ENCODE results near the gene PIK3R1. TPM values are rescaled to one million over a fixed set of nuclear protein-coding genes. Genes with fewer than 3 reads are reported as not detected.

Gene PIK3R1
- total RNA-seq, 1 donor from 2014 or later: 52.2 TPM

DNA sequence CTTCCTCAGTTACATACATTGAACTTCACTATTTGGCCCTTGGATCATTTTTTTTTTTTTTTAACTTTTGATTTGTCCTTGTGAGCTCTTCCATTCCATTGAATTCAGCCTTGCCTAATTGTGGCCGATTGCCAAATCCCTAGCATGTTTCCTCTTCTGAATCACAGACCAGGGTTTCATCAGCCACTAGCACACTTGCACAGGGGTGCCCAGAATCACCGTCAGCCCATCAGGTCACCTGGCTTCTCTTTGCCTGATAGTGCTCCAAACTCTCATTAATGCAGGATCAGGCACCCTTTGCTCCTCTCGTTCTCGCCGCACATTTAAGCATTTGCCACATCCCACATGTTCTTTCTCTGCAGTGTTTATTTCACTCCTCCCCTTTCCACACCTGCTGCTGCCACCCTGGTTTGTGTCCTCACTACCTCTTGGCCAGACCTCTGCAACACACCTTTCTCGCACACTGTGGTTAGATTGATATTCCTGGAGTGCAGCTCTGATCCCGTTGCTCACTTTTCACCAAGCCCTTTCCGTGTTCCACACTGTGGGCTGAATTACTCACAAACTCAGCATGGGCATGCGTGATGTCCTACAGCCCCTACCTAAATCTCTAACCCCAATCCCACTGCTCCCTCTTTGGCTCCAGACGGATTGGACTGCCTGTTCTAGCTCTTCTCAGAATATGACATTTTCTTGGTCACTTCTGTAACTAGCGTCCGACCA, 9.8 kb downstream of the PIK3R1 start:
- CTCF ChIA-PET: no interaction called here
- no peaks in the 10 kb centered on the region for H3K27me3 Mint-ChIP-seq
- H3K36me3 Mint-ChIP-seq (ENCODE audit: low read depth): peaks cover 54% of the 10 kb centered on the region

DNA sequence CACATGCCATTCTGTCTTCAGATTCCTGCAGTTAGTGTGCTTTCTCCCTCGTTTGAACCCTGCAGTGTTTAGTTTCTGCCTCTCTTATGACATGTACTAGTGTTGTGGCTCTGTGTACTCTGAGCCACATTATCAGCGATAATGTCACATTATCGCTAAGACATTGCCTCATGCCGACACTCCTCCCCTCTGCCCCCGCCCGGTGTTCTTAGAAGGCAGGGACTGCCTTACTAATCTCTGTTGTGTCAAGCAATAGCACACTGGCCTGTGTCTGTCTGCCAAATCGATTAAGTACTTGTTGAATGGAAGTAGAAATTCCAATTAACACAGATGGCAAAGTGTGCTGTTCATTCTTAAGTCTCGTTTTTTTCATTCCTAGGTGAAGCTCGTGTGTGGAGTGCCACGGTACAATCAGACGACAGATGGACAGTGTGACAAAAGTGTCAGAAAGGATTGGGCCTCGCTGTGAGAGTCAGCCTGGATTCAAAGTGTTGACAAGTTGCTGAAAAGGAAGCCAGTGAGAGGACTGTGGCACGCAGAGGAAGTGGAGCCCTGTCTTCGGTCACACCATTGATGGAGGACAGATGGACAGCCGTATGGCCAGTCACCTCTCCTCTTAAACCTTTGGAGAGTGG, 10.5 kb downstream of the PIK3R1 start:
- ATAC-seq (ENCODE audit: low read depth) (no peak), DNase-seq (no peak)
- intact Hi-C loops (cut with micrococcal nuclease): no loop called here
- POLR2A ChIA-PET: interaction anchor here (3.4 kb wide), 1 partner anchor 11 kb away, joined by 13 read pairs; the partner anchor contains the start of gene PIK3R1
- TF ChIP-seq, protein P1, sequence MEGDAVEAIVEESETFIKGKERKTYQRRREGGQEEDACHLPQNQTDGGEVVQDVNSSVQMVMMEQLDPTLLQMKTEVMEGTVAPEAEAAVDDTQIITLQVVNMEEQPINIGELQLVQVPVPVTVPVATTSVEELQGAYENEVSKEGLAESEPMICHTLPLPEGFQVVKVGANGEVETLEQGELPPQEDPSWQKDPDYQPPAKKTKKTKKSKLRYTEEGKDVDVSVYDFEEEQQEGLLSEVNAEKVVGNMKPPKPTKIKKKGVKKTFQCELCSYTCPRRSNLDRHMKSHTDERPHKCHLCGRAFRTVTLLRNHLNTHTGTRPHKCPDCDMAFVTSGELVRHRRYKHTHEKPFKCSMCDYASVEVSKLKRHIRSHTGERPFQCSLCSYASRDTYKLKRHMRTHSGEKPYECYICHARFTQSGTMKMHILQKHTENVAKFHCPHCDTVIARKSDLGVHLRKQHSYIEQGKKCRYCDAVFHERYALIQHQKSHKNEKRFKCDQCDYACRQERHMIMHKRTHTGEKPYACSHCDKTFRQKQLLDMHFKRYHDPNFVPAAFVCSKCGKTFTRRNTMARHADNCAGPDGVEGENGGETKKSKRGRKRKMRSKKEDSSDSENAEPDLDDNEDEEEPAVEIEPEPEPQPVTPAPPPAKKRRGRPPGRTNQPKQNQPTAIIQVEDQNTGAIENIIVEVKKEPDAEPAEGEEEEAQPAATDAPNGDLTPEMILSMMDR (IDR thresholded peaks at IDR 0.05): no peak
- H3K27me3 Mint-ChIP-seq: no peaks in the 10 kb centered on the region
- CTCF ChIA-PET: no interaction called here
- no peak overlapping the region for H3K27ac Mint-ChIP-seq
- no peak overlapping the region for H3K4me3 Mint-ChIP-seq
- H3K9me3 Mint-ChIP-seq: no peaks in the 10 kb centered on the region
- H3K4me1 Mint-ChIP-seq: peaks cover 62% of the 10 kb centered on the region
- H3K36me3 Mint-ChIP-seq (ENCODE audit: low read depth): peaks cover 56% of the 10 kb centered on the region

More for the DNA sequence above, 9.8 kb downstream of the PIK3R1 start:
- Mint-ChIP-seq H3K4me1 (peaks cover 60% of the 10 kb centered on the region), H3K4me3 (no peak overlapping the region), H3K27ac (no peak overlapping the region), H3K9me3 (peaks cover 2% of the 10 kb centered on the region)
- intact Hi-C loops (cut with micrococcal nuclease): no loop called here
- POLR2A ChIA-PET: interaction anchor here (3.4 kb wide), 1 partner anchor 10 kb away, joined by 13 read pairs; the partner anchor contains the start of gene PIK3R1
- ATAC-seq (ENCODE audit: low read depth) (no peak), DNase-seq (no peak)
- TF ChIP-seq, protein P1 (IDR thresholded peaks at IDR 0.05): no peak

DNA sequence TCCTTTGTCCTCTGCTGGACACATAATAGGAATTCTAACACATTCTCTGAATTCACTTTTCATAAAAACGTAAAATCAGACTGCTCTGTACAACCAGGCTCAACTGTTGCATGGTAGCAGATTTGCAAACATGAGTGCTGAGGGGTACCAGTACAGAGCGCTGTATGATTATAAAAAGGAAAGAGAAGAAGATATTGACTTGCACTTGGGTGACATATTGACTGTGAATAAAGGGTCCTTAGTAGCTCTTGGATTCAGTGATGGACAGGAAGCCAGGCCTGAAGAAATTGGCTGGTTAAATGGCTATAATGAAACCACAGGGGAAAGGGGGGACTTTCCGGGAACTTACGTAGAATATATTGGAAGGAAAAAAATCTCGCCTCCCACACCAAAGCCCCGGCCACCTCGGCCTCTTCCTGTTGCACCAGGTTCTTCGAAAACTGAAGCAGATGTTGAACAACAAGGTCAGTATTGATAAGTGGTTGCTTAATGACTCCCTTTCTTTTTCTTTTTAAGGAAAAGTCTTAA, 11.1 kb downstream of the PIK3R1 start:
- no peak overlapping the region for H3K4me3 Mint-ChIP-seq
- DNase-seq (no peak), ATAC-seq (ENCODE audit: low read depth) (no peak)
- CTCF ChIA-PET: no interaction called here
- H3K9me3 Mint-ChIP-seq: no peaks in the 10 kb centered on the region
- peaks cover 66% of the 10 kb centered on the region for H3K4me1 Mint-ChIP-seq
- intact Hi-C loops (cut with micrococcal nuclease): no loop called here
- TF ChIP-seq, protein P1 (IDR thresholded peaks at IDR 0.05): no peak
- no peaks in the 10 kb centered on the region for H3K27me3 Mint-ChIP-seq
- H3K36me3 Mint-ChIP-seq (ENCODE audit: low read depth): peaks cover 60% of the 10 kb centered on the region
- POLR2A ChIA-PET: no interaction called here
- H3K27ac Mint-ChIP-seq: no peak overlapping the region

DNA sequence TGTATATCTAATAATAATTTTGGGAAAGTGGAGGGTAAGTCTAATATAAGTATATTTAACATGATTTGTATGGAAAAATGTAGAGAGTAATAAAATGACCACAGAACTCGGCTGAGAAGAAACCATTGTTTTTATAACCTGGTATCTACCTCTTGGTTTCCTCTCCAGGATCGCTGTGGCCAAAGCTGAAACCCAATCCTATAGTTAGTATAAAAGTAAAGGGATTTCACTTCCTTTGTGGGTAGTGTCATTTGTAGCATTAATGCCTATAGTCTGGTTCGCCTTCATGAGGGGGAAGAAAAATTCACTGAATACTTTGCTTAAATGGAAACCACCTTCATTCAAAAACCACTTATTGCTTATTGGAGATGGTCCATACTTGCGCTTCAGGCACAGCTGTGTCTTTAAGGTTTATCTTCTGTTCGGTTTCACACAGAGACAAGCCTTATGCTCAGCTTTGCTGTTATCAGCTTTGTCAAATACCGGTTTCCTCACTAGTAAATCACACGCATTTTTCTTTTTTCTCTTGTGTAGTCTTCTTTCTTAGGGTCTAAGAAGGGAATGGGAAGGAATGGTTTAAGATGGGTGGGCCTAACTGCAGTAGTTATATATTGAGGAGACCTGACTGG, 12.1 kb downstream of the PIK3R1 start:
- no peak overlapping the region for H3K27ac Mint-ChIP-seq
- DNase-seq (no peak), ATAC-seq (ENCODE audit: low read depth) (no peak)
- H3K9me3 Mint-ChIP-seq: no peaks in the 10 kb centered on the region
- TF ChIP-seq, protein P1 (IDR thresholded peaks at IDR 0.05): no peak
- H3K4me1 Mint-ChIP-seq: peaks cover 68% of the 10 kb centered on the region
- ChIA-PET POLR2A (interaction anchor here (0.9 kb wide), 1 partner anchor 11 kb away, joined by 3 read pairs; no protein-coding TSS in a partner anchor), CTCF (no interaction called here)
- H3K27me3 Mint-ChIP-seq: no peaks in the 10 kb centered on the region
- peaks cover 60% of the 10 kb centered on the region for H3K36me3 Mint-ChIP-seq (ENCODE audit: low read depth)
- intact Hi-C loops (cut with micrococcal nuclease): no loop called here
- H3K4me3 Mint-ChIP-seq: no peak overlapping the region

DNA sequence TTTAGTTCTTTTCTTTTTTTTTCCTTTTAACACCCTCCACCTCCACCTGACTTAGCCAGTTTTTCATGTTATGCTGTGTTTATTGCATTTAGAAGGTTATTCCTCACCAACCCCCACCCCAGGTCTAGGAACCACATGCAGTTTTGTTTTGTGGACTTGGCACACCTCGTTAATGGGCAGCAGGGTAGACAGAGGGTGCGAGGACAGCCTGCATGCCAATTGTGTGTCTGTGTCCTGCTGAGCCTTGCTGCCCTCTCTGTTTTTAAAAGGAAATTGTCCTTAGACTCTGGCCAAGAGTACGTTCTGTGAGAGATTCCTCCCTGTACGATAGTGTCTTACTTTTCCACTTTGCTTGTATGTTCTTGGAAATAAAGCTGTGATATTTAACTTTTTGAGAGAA, 13.9 kb downstream of the PIK3R1 start:
- ChIA-PET CTCF (interaction anchor here (1.1 to 1.3 kb wide), 2 partner anchors 17 to 23 kb away, joined by 3 to 5 read pairs; no protein-coding TSS in a partner anchor), POLR2A (interaction anchor here (0.7 to 1.5 kb wide), 2 partner anchors 10 to 11 kb away, joined by 4 to 5 read pairs; no protein-coding TSS in a partner anchor)
- Mint-ChIP-seq H3K27me3 (no peaks in the 10 kb centered on the region), H3K27ac (no peak overlapping the region), H3K4me3 (no peak overlapping the region), H3K36me3 (ENCODE audit: low read depth) (peaks cover 62% of the 10 kb centered on the region), H3K9me3 (no peaks in the 10 kb centered on the region), H3K4me1 (peaks cover 57% of the 10 kb centered on the region)
- TF ChIP-seq, protein P1 (IDR thresholded peaks at IDR 0.05): no peak
- intact Hi-C loops (cut with micrococcal nuclease): no loop called here
- no peak for ATAC-seq (ENCODE audit: low read depth)
- DNase-seq: no peak

All from activated B cell treated with CpG ODN at 0.5 μM for 24 hours (primary cell).